GM12878 (cell line): Measurements from ENCODE around the gene FAM184B. TPM values are rescaled to one million over a fixed set of nuclear protein-coding genes. Genes with fewer than 3 reads are reported as not detected.

Experiments
- ATAC-seq: fragments of 200-7000 bp; cut with Tn5 transposase; 3 replicates; pipeline ENCODE4 v1.9.1; 2020; ENCODE audit warnings: mild to moderate bottlenecking, moderate library complexity
- BruUV-seq: library from RNA; stranded (reverse); fragments of 400-500 nt; replicated peaks from 2 replicates; lab custom pipeline; 2021; lab: Mats Ljungman, UMichigan
- CTCF ChIA-PET: fragments of 300-600 bp; sonication (Branson Sonifier 250); formaldehyde crosslinking; extraction: SDS; loops from one replicate; lab custom pipeline; 2021; ENCODE audit warnings: inconsistent platforms; lab: Yijun Ruan, JAX
- POLR2A ChIA-PET: fragments of 350-600 bp; formaldehyde crosslinking; extraction: SDS; loops from one replicate; lab custom pipeline; 2021; ENCODE audit warnings: inconsistent platforms; lab: Charles Lee
- RAD21 ChIA-PET: fragments of 300-600 bp; sonication (Branson Sonifier 250); formaldehyde crosslinking; loops from one replicate; lab custom pipeline; 2023; ENCODE audit warnings: antibody characterized with exemption; ENCODE audit not compliant: unreplicated experiment; lab: Charles Lee
- SMC1A ChIA-PET: fragments of 300-600 bp; sonication (Branson Sonifier 250); formaldehyde crosslinking; loops from one replicate; lab custom pipeline; 2023; ENCODE audit not compliant: unreplicated experiment, uncharacterized antibody; lab: Charles Lee
- DNase-seq: peaks from one replicate; pipeline ENCODE4 v3.0.0-alpha.2; 2011; ENCODE audit warnings: low read depth, low spot score
- FAIRE-seq: peaks from 3 replicates; lab custom pipeline; 2011; peaks lifted over from hg19 to GRCh38; lab: Jason Lieb, UNC
- H2AFZ ChIP-seq: 2 replicates; pipeline ENCODE4 v1.6.0; 2011; ENCODE audit warnings: low read depth, low read length, control low read depth; ENCODE audit not compliant: control insufficient read depth
- H3K27ac ChIP-seq: 2 replicates; pipeline ENCODE4 v1.5.1; 2011; ENCODE audit warnings: control low read depth; ENCODE audit not compliant: control insufficient read depth, insufficient read depth
- H3K27me3 ChIP-seq, 2 experiments: replicated peaks in 1 of 2; 2 replicates each; pipeline versions ENCODE4 v1.6.0 to v1.6.1; 2011; ENCODE audit warnings: low read length in 1 of 2; ENCODE audit not compliant: control insufficient read depth in 2 of 2, insufficient read depth in 2 of 2
- H3K36me3 ChIP-seq, 2 experiments: 2 replicates each; pipeline ENCODE4 v1.5.1; 2011; ENCODE audit warnings: low read length in 1 of 2; ENCODE audit not compliant: control insufficient read depth in 2 of 2, insufficient read depth in 2 of 2
- H3K4me1 ChIP-seq: 2 replicates; pipeline ENCODE4 v1.6.1; 2011; ENCODE audit warnings: mild to moderate bottlenecking, low read length, moderate library complexity, mixed read lengths; ENCODE audit not compliant: control insufficient read depth, insufficient read depth
- H3K4me2 ChIP-seq: 2 replicates; pipeline ENCODE4 v1.6.0; 2011; ENCODE audit warnings: control low read depth; ENCODE audit not compliant: control insufficient read depth, insufficient read depth
- H3K4me3 ChIP-seq: fragments of 200-600 bp; sonication (generic); 2 replicates; pipeline ENCODE4 v1.5.1; 2016
- H3K79me2 ChIP-seq: 2 replicates; pipeline ENCODE4 v1.6.0; 2011; ENCODE audit warnings: low read length; ENCODE audit not compliant: control insufficient read depth, insufficient read depth
- H3K9ac ChIP-seq: 2 replicates; pipeline ENCODE4 v1.8.0; 2011; ENCODE audit warnings: low read length, control low read depth, mixed read lengths; ENCODE audit not compliant: control insufficient read depth, insufficient read depth
- H3K9me3 ChIP-seq: replicated peaks from 3 replicates; pipeline ENCODE4 v1.5.1; 2011; ENCODE audit warnings: mild to moderate bottlenecking, low read length; ENCODE audit not compliant: control insufficient read depth, insufficient read depth
- H4K20me1 ChIP-seq: 2 replicates; pipeline ENCODE4 v1.6.0; 2011; ENCODE audit not compliant: control insufficient read depth, insufficient read depth
- ASH2L ChIP-seq: fragments of 300-600, 200-600 bp; sonication (generic); IDR thresholded peaks from 2 replicates; pipeline ENCODE4 v1.6.1; 2017; ENCODE audit warnings: low read depth, mild to moderate bottlenecking, borderline replicate concordance
- BACH1 ChIP-seq: fragments of 450-650 bp; IDR thresholded peaks from 2 replicates; pipeline ENCODE4 v1.6.1; 2017; ENCODE audit warnings: mild to moderate bottlenecking, borderline replicate concordance
- BCL11A ChIP-seq: IDR thresholded peaks from 2 replicates; pipeline ENCODE4 v1.6.1; 2011; ENCODE audit warnings: low read depth, low read length
- CBFB ChIP-seq: IDR thresholded peaks from 2 replicates; pipeline ENCODE4 v1.6.1; 2016; ENCODE audit warnings: antibody characterized with exemption, low read depth
- CBX3 ChIP-seq: fragments of 200-600 bp; sonication (generic); IDR thresholded peaks from 2 replicates; pipeline ENCODE4 v1.6.1; 2016; ENCODE audit warnings: low read depth, borderline replicate concordance
- EED ChIP-seq: sonication (generic); IDR thresholded peaks from 2 replicates; pipeline ENCODE4 v1.6.1; 2016; ENCODE audit warnings: antibody characterized with exemption, low read depth
- HCFC1 ChIP-seq: fragments of 150-350 bp; IDR thresholded peaks from 2 replicates; pipeline ENCODE4 v1.6.1; 2014; ENCODE audit warnings: low read length
- HDGF ChIP-seq: fragments of 450-650 bp; IDR thresholded peaks from 2 replicates; pipeline ENCODE4 v1.6.1; 2016; ENCODE audit warnings: antibody characterized with exemption
- IKZF2 ChIP-seq, 2 experiments: fragments of 450-650 bp; IDR thresholded peaks; 2 replicates each; pipeline ENCODE4 v1.6.1; 2017; ENCODE audit warnings: mild to moderate bottlenecking in 2 of 2, moderate library complexity in 2 of 2
- JUND ChIP-seq: IDR thresholded peaks from 2 replicates; pipeline ENCODE4 v1.6.1; 2012; ENCODE audit warnings: low read depth, mild to moderate bottlenecking, low read length, improper control_type of control experiment, moderate library complexity
- MLLT1 ChIP-seq: fragments of 450-650 bp; IDR thresholded peaks from 2 replicates; pipeline ENCODE4 v1.6.1; 2016; ENCODE audit warnings: mild to moderate bottlenecking
- MYC ChIP-seq: IDR thresholded peaks from 2 replicates; pipeline ENCODE4 v1.6.1; 2011; ENCODE audit warnings: mild to moderate bottlenecking, low read length, moderate library complexity, inconsistent platforms; ENCODE audit not compliant: insufficient read depth, insufficient replicate concordance, insufficient read length, severe bottlenecking
- PBX3 ChIP-seq: IDR thresholded peaks from 2 replicates; pipeline ENCODE4 v1.6.1; 2011; ENCODE audit warnings: mild to moderate bottlenecking, low read depth, low read length, moderate library complexity; ENCODE audit not compliant: insufficient replicate concordance
- TCF7 ChIP-seq: IDR thresholded peaks from 2 replicates; pipeline ENCODE4 v1.6.1; 2014; ENCODE audit warnings: antibody characterized with exemption, borderline replicate concordance
- ZNF207 ChIP-seq: fragments of 450-650 bp; IDR thresholded peaks from 2 replicates; pipeline ENCODE4 v1.6.1; 2014; ENCODE audit warnings: antibody characterized with exemption, mild to moderate bottlenecking, borderline replicate concordance
- ZNF274 ChIP-seq: IDR thresholded peaks from one replicate; pipeline ENCODE4 v1.8.0; 2011; ENCODE audit not compliant: insufficient read length, insufficient read depth
- WGBS: methylation state at CpG from one replicate; pipeline ENCODE4 v1.1.6; 2016; ENCODE audit warnings: low lambda C conversion rate; ENCODE audit not compliant: insufficient replicate concordance, insufficient coverage; ENCODE audit errors: missing lambda C conversion rate; 5-methylcytosine and 5-hydroxymethylcytosine counted together
- in situ Hi-C: fragments of 300-500 bp; cut with MboI; formaldehyde crosslinking; loops from 9 replicates; pipeline ENCODE4 v1.14.3; 2018; ENCODE audit warnings: mixed read lengths
- intact Hi-C: fragments of 100-400 bp; cut with micrococcal nuclease; formaldehyde crosslinking; loops from one replicate; pipeline ENCODE4 v1.14.2; 2022; ENCODE audit not compliant: unreplicated experiment
- polyA plus RNA-seq, 11 experiments: library from polyadenylated mRNA; depleted of rRNA in 4 of 11; unstranded in 6 of 11; stranded (reverse) in 5 of 11; fragments of >200 nt; fragmentation: Nextera tagmentation in 4 of 11; fragmentation: Illumina TruSeq in 1 of 11; extraction: Ambion mirVana in 4 of 11; extraction: Trizol in 1 of 11; gene quantifications; 1 replicate in 1 of 11; 2 replicates in 10 of 11; pipeline versions ENCODE4 v1.2.1 to v1.2.3, GENCODE V29; 2011 to 2016; ENCODE audit warnings: inconsistent platforms in 2 of 11, missing spikeins in 2 of 11, low read depth in 1 of 11
- total RNA-seq, 4 experiments: library from RNA; depleted of rRNA in 3 of 4; stranded (reverse); fragments of >200 nt in 3 of 4; fragmentation: Illumina TruSeq in 1 of 4; extraction: Trizol in 1 of 4; gene quantifications; 2 replicates each; pipeline versions ENCODE4 v1.2.1 to v1.2.3, GENCODE V29; 2013 to 2021

FAM184B gene
- total and polyA plus RNA-seq, 10 of the 15 experiments (the other 5 are each of a cell fraction or from before 2014, with no cell fraction given), result under 0.01 TPM; not detected in 9

- TF ChIP-seq ZNF207, result no peak
Measured at GRCh38 chr4:17721496-17722355, 59.7 kb downstream of the FAM184B start (continued).

GRCh38 chr4:17719106-17719505, 62.3 kb downstream of the FAM184B start:
- FAIRE-seq, result no peak
- H3K79me2 ChIP-seq, result no peaks in the 10 kb centered on the region
- H4K20me1 ChIP-seq, result no peaks in the 10 kb centered on the region
- no peaks in the 10 kb centered on the region for H3K36me3 ChIP-seq
- no peaks in the 10 kb centered on the region for H3K9me3 ChIP-seq
- in situ Hi-C loops, result no loop called here
- no peak for ATAC-seq
- no peak overlapping the region for H3K27ac ChIP-seq
- ChIA-PET RAD21 (no interaction called here), CTCF (no interaction called here), SMC1A (no interaction called here), POLR2A (no interaction called here)
- no peak for DNase-seq
- no peak overlapping the region for H2AFZ ChIP-seq
- BruUV-seq, result no TSS peak
- intact Hi-C loops, result no loop called here
- no peak overlapping the region for H3K9ac ChIP-seq
- TF ChIP-seq BACH1, result no peak
- TF ChIP-seq EED, result no peak
- TF ChIP-seq CBX3, result no peak
- no peak for TF ChIP-seq HDGF
- TF ChIP-seq MLLT1, result no peak
- no peak for TF ChIP-seq CBFB
- no peak for TF ChIP-seq ZNF274
- no peak for TF ChIP-seq PBX3
- no peak for TF ChIP-seq IKZF2 (IDR thresholded peaks at IDR 0.05)
- no peak for TF ChIP-seq JUND
- TF ChIP-seq BCL11A, result no peak
- no peak for TF ChIP-seq HCFC1
- no peak for TF ChIP-seq MYC
- no peak for TF ChIP-seq ASH2L
- no peak for TF ChIP-seq TCF7
- no peak overlapping the region for H3K4me3 ChIP-seq
- WGBS, result 60% methylated on average over 5 of the region's 5 CpGs
- no peaks in the 10 kb centered on the region for H3K4me1 ChIP-seq
- no peaks in the 10 kb centered on the region; a peak in 1 of 4 replicates for H3K27me3 ChIP-seq
- H3K4me2 ChIP-seq, result no peak overlapping the region
